Peyer's patch (tissue), 4 donors: ENCODE measurements around the gene IGF1R.

ENCODE experiments used
- POLR2A ChIP-seq, 2 donors: fragments of 450-650 bp; IDR thresholded peaks; one replicate each; pipeline ENCODE4 v1.5.1; 2017; ENCODE audit warnings: antibody characterized with exemption in 2 of 2, mild to moderate bottlenecking in 2 of 2, moderate library complexity in 2 of 2
- TF ChIP-seq, protein P1 (sequence below), 6 experiments: fragments of 450-650 bp in 4 of 6; fragments of 200-600 bp in 2 of 6; sonication (generic) in 1 of 6; IDR thresholded peaks; one replicate each; pipeline ENCODE4 v1.5.1; 2017 to 2019; ENCODE audit warnings: antibody characterized with exemption in 6 of 6, mild to moderate bottlenecking in 3 of 6, moderate library complexity in 1 of 6

- no peak for TF ChIP-seq POLR2A (IDR thresholded peaks at IDR 0.05)
- TF ChIP-seq, protein P1, sequence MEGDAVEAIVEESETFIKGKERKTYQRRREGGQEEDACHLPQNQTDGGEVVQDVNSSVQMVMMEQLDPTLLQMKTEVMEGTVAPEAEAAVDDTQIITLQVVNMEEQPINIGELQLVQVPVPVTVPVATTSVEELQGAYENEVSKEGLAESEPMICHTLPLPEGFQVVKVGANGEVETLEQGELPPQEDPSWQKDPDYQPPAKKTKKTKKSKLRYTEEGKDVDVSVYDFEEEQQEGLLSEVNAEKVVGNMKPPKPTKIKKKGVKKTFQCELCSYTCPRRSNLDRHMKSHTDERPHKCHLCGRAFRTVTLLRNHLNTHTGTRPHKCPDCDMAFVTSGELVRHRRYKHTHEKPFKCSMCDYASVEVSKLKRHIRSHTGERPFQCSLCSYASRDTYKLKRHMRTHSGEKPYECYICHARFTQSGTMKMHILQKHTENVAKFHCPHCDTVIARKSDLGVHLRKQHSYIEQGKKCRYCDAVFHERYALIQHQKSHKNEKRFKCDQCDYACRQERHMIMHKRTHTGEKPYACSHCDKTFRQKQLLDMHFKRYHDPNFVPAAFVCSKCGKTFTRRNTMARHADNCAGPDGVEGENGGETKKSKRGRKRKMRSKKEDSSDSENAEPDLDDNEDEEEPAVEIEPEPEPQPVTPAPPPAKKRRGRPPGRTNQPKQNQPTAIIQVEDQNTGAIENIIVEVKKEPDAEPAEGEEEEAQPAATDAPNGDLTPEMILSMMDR (IDR thresholded peaks at IDR 0.05) = no peak
Observed at GRCh38 chr15:98673133-98673532, 24.8 kb downstream of the IGF1R start.
